Duodenal mucosa (tissue), 2 donors: ENCODE results near the gene CMTM2.

Experiments
- H3K27ac ChIP-seq: one replicate; pipeline ENCODE4 v1.7.0; 2013; ENCODE audit warnings: low read depth, low read length
- H3K27me3 ChIP-seq, 2 donors: one replicate each; pipeline ENCODE4 v1.7.0; 2013; ENCODE audit warnings: low read length in 2 of 2, control low read depth in 1 of 2; ENCODE audit not compliant: insufficient read depth in 2 of 2, control insufficient read depth in 1 of 2
- H3K36me3 ChIP-seq, 2 donors: one replicate each; pipeline ENCODE4 v1.7.0; 2013; ENCODE audit warnings: low read length in 2 of 2, control low read depth in 1 of 2; ENCODE audit not compliant: insufficient read depth in 2 of 2, control insufficient read depth in 1 of 2
- H3K4me1 ChIP-seq, 2 donors: one replicate each; pipeline ENCODE4 v1.7.0; 2013; ENCODE audit warnings: low read length in 2 of 2, control low read depth in 1 of 2; ENCODE audit not compliant: insufficient read depth in 2 of 2, control insufficient read depth in 1 of 2
- H3K4me3 ChIP-seq, 2 donors: one replicate each; pipeline ENCODE4 v1.7.0; 2013; ENCODE audit warnings: low read length in 2 of 2, low read depth in 1 of 2
- H3K9ac ChIP-seq, 2 donors: one replicate each; pipeline ENCODE4 v1.7.0; 2013; ENCODE audit warnings: low read length in 2 of 2, low read depth in 1 of 2
- H3K9me3 ChIP-seq, 2 donors: one replicate each; pipeline ENCODE4 v1.7.0; 2013; ENCODE audit warnings: low read length in 2 of 2, control low read depth in 1 of 2; ENCODE audit not compliant: control insufficient read depth in 1 of 2

The CMTM2 gene, protein sequence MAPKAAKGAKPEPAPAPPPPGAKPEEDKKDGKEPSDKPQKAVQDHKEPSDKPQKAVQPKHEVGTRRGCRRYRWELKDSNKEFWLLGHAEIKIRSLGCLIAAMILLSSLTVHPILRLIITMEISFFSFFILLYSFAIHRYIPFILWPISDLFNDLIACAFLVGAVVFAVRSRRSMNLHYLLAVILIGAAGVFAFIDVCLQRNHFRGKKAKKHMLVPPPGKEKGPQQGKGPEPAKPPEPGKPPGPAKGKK

DNA sequence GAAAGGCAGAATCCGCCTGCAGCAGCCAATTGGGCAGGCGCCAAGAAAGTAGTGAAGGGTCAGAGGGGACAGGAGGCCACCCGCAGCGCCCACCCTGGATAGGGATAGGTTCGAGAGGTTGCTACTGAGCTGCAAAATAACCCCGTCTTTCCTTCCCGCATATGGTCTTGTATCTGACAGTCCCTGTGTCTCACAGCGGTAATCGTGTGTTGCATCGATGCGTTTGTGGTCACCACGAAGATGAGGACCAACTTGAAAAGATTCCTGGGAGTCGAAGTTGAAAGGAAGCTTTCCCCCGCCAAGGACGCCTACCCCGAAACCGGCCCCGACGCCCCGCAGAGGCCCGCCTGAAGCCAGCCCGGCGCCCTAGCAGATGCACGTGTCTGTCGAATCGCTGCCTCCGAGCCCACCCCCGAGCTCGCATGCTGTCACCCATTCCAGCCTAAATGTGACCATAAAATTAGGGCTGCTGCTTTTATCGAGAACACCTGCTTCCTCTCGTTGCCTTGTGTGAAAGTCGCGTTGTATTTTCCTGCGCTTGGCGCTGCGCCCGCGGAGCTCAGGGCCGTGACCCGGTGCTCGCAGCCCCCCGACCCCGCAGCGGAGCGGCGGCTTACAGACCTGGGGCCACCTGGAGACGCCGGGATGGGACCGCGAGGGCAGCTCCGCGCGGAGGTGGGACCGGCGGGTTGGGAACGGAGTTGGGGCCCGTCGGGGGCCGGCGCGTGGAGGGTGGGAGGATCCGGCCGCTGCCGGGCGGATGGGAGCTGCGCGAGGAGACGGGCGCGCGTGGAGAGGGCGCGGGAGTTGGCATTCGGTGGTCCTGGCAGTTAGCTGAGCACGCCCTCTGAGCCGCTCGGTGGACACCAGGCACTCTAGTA lies at the start of gene CMTM2:
TSS of gene CMTM2 (plus strand) at position 813 of the 881 bp plus-strand sequence. CDS start 145 bp downstream, outside the sequence.
- H3K27me3 ChIP-seq: peaks cover 14 to 20% of the 10 kb centered on the region in 2 donors
- H3K27ac ChIP-seq: no peak within 1 kb of the TSS
- peak within 1 kb of the TSS; percentile 51 to 54 for H3K4me3 ChIP-seq
- H3K9ac ChIP-seq: peak within 1 kb of the TSS in 1 of 2 donors; percentile 35
- no peaks in the 10 kb centered on the region for H3K9me3 ChIP-seq
- peaks cover 7 to 15% of the 10 kb centered on the region in 2 donors for H3K4me1 ChIP-seq
- H3K36me3 ChIP-seq: no peaks in the 10 kb centered on the region

DNA sequence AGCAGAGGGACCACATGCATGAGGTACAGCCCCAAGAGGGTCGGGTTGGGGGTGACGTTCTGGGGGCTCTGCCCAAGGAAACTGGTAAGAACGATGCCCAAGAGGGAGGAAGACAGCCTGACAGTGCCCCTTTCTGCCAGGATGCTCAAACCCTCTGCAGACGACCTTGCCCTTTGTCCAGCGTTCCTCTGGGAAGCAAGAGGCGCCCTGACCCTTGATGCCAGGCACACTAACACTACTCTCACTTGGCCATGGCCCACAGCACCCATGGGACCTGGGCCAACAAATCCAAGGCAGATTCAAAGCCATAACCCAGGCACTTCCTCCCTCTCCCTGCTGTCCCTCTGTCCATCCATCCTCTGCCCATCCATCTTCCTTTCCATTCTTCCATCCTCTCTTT lies 49.8 kb upstream of the CMTM2 start:
- no peak overlapping the region for H3K27ac ChIP-seq
- peaks cover 10 to 11% of the 10 kb centered on the region in 2 donors for H3K4me1 ChIP-seq
- no peaks in the 10 kb centered on the region for H3K9me3 ChIP-seq
- no peak overlapping the region for H3K4me3 ChIP-seq
- H3K36me3 ChIP-seq: peaks cover 37 to 47% of the 10 kb centered on the region in 2 donors
- no peak overlapping the region for H3K9ac ChIP-seq
- no peaks in the 10 kb centered on the region for H3K27me3 ChIP-seq

DNA sequence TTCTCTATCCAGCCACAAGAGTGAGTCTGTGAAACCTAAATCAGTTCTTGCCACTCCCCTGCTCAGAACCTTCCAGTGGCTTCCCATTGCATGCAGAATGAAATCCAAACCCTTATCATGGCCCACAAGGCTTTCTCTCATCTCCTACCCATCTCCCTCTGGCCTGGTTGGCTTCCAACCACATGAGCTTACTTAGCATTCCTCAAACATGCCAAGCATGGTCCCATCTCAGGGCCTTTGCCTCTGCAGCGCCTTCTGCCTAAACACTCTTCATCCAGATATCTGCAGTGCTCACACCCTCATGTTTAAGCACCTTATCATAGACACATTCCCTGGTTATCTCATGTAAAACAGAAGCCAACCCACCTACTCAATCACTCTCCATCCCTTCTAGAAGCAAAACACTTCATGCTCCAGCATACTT lies 44.9 kb upstream of the CMTM2 start:
- peaks cover 5 to 8% of the 10 kb centered on the region in 2 donors for H3K4me1 ChIP-seq
- H3K9me3 ChIP-seq: no peaks in the 10 kb centered on the region
- H3K27ac ChIP-seq: no peak overlapping the region
- H3K36me3 ChIP-seq: peaks cover 24 to 43% of the 10 kb centered on the region in 2 donors
- H3K9ac ChIP-seq: no peak overlapping the region
- H3K27me3 ChIP-seq: no peaks in the 10 kb centered on the region
- H3K4me3 ChIP-seq: no peak overlapping the region

DNA sequence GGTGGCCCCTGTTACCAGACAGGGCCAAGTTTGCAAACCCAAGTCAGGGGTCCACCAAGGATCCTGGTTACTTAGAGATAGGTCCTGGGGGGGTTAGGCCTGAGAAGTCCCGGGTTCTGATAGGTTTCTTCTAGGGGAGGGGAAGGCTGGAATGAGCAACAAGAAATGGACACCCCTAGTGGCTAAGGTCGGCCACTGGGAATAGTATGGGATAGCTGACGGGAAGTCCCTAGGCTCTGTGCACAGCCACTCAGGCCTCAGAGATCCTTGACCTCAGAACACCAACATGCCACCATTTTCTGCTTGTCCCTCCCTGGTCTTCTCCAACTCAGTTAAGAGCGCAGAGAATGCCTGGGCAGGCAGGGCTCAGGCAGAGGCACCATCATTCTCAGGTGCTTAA lies 42.7 kb upstream of the CMTM2 start:
- Histone ChIP-seq H3K4me3 (no peak overlapping the region), H3K27ac (no peak overlapping the region), H3K27me3 (no peaks in the 10 kb centered on the region), H3K9ac (no peak overlapping the region), H3K4me1 (peaks cover 5 to 11% of the 10 kb centered on the region in 2 donors), H3K9me3 (no peaks in the 10 kb centered on the region), H3K36me3 (peaks cover 6 to 24% of the 10 kb centered on the region in 2 donors)

DNA sequence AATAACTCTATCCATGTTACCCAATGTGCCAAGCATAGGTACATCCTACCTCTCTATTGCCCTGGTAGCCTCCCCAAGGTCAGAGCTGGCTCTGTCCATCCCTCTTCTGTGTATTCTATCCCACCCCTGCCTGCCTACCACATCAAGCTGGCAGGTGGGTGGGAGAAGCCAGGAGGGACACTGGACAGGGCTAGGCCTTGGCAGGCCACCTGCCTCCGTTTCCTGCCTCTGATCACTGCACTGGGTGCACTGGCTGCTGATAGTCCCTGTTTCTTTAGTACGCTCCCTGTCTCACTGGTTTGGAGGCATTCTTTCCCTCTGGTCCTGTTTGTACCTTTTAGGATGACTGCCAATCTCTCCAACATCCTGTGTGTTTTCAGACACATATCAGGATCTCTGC lies 42.0 kb upstream of the CMTM2 start:
- no peaks in the 10 kb centered on the region for H3K9me3 ChIP-seq
- H3K36me3 ChIP-seq: peaks cover 4 to 24% of the 10 kb centered on the region in 2 donors
- H3K4me3 ChIP-seq: no peak overlapping the region
- no peaks in the 10 kb centered on the region for H3K27me3 ChIP-seq
- peaks cover 5 to 11% of the 10 kb centered on the region in 2 donors for H3K4me1 ChIP-seq
- H3K9ac ChIP-seq: no peak overlapping the region
- H3K27ac ChIP-seq: no peak overlapping the region

DNA sequence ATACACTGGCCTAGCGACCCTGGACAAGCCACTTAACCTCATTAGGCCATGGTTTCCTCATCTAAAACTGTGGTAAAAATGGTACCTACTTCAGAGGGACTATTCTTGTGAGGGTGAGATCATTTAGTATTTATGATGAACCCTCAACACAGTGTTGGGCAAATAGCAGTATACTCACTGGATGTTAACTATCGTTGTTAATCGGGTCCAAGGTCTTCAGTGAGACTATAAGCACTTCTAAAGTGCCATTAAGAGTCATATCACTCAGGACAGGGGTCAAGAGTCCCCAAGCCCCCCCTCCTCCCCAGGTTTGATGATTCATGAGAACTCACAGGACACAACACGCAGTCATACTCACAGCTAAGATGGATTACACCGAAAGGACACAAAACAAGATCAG lies 40.4 kb upstream of the CMTM2 start:
- H3K36me3 ChIP-seq: peaks cover 4 to 24% of the 10 kb centered on the region in 2 donors

DNA sequence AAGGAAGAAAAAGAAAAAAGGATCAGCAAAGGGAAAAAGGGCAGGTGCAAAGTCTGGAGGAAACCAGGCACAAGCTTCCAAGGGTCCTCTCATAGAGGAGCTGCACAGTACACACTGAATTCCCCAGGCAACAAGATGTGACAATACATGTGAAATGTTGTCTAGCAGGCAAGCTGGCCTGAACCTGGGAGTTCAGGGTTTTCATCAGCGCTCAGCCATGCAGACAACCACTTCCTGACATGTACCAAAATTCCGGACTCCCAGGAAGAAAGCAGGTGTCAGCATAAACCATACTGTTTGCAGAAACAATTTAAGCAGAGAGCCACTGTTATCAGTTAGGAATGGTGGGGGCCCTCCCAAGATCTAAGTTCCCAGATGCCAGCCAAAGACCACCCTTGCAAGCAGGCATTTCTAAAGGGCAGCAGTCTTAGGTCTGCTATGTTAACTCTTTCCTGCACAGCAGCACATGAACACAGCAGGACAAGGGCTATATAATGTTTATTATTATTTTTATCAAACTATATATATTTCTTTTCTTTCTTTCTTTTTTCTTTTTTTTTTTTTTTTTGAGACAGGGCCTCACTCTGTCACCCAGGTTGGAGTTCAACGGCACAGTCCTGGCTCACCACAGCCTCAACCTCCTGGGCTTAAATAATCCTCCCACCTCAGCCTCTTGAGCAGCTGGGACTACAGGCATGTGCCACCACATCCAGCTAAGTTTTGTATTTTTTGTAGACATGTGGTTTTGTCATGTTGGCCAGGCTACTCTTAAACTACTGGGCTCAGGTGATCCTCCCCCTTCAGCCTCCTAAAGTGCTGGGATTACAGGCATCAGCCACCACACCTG lies 39.4 kb upstream of the CMTM2 start:
- H3K9me3 ChIP-seq: no peaks in the 10 kb centered on the region
- H3K9ac ChIP-seq: no peak overlapping the region
- no peak overlapping the region for H3K4me3 ChIP-seq
- peaks cover 5 to 11% of the 10 kb centered on the region in 2 donors for H3K4me1 ChIP-seq
- H3K36me3 ChIP-seq: peaks cover 0 to 24% of the 10 kb centered on the region in 2 donors
- H3K27me3 ChIP-seq: no peaks in the 10 kb centered on the region
- H3K27ac ChIP-seq: no peak overlapping the region

More for the DNA sequence above, 40.4 kb upstream of the CMTM2 start:
- H3K27ac ChIP-seq: peak overlapping the region; percentile 30
- no peak overlapping the region for H3K4me3 ChIP-seq
- no peak overlapping the region for H3K9ac ChIP-seq
- no peaks in the 10 kb centered on the region for H3K27me3 ChIP-seq
- H3K4me1 ChIP-seq: peaks cover 5 to 11% of the 10 kb centered on the region in 2 donors
- H3K9me3 ChIP-seq: no peaks in the 10 kb centered on the region

DNA sequence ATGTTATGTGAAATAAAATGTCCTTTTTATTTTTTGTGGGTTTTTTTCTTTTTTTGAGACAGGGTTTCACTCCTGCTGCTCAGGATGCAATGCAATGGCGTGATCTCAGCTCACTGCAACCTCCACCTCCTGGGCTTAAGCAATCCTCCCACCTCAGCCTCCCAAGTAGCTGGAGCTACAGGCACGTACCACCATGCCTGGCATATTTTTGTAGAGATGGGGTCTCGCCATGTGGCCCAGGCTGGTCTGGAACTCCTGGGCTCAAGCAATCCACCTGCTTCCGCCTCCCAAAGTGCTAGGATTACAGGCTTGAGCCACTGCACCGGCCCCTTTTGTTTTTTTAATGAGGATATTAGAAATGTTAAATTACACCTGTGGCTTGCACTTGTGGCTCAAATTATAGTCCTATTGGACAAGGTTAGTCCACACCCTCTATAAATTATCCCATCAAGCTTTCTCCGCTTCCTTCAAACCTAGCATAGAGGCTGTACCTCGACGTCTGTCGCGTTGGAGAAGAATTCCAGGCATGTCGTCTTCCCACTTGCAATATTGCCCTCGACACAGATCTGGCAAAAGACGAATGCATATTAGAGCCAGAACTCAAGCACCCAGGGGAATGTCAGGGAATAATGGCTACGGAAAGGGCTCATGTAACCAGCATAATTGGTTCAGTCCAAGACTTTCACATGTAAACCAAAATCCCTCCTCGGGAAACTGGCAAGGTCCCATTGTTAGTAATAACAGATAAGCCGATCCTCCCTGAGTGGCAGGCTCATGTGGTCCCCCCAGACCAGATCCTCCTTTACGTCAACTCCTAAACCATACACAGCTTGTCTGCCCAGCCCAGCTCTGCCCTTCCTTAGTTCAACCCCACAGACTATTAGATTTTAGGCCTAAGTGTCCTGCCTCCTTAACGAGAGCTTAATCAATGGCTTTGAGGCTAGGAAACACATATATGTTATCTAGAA lies 37.6 kb upstream of the CMTM2 start:
- H3K9me3 ChIP-seq: no peaks in the 10 kb centered on the region
- H3K27ac ChIP-seq: no peak overlapping the region
- no peak overlapping the region for H3K9ac ChIP-seq
- peaks cover 0 to 13% of the 10 kb centered on the region in 2 donors for H3K36me3 ChIP-seq
- no peak overlapping the region for H3K4me3 ChIP-seq
- H3K4me1 ChIP-seq: peaks cover 5 to 11% of the 10 kb centered on the region in 2 donors
- no peaks in the 10 kb centered on the region for H3K27me3 ChIP-seq

DNA sequence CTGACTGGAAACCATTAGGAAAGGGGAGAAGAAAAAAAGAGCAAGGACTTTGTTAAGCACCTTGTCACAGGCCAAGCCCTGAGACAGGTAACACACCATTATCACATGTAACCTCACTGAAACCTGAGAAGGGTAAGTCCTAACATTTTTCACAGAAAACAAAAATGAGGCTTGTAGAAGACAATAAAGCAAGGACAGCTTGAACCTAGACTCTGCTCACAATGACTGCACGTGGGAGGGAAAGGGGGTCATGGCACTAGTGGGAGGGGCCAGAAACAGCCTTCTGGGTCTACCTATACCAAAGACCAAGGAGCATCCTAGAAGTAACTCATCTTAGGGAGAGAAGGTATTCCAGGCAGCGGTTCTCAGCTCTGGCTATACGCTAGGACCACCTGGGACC lies 36.9 kb upstream of the CMTM2 start:
- Histone ChIP-seq H3K4me3 (no peak overlapping the region), H3K36me3 (peaks cover 0 to 6% of the 10 kb centered on the region in 2 donors), H3K9ac (no peak overlapping the region), H3K27me3 (no peaks in the 10 kb centered on the region), H3K27ac (no peak overlapping the region), H3K9me3 (no peaks in the 10 kb centered on the region), H3K4me1 (peaks cover 5 to 11% of the 10 kb centered on the region in 2 donors)
